GM21381 (cell line): ENCODE results near the gene RHOH.
"Not testable (repeated sequence)": the region's sequence is repeated elsewhere in the genome, so short reads cannot be mapped to it uniquely, and the experiment has no call there.

Source experiments
- ATAC-seq: cut with Tn5 transposase; IDR thresholded peaks from one replicate; pipeline ENCODE4 v1.9.1; 2021; ENCODE audit warnings: mild to moderate bottlenecking, moderate library complexity; ENCODE audit not compliant: unreplicated experiment

RHOH gene

GRCh38 chr4:40196724-40197281, at the start of gene RHOH:
RHOH (plus strand) TSS chr4:40197031; CDS start chr4:40243387, 46,356 bp downstream.
- no peak for ATAC-seq

DNA sequence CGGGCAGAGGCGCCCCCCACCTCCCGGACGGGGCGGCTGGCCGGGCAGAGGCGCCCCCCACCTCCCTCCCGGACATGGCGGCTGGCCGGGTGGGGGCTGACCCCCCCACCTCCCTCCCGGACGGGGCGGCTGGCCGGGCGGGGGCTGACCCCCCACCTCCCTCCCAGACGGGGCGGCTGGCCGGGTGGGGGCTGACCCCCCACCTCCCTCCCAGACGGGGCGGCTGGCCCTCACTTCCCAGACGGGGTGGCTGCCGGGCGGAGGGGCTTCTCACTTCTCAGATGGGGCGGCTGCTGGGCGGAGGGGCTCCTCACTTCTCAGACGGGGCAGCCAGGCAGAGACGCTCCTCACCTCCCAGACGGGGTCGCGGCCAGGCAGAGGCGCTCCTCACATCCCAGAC, 49.3 kb upstream of the RHOH start:
- ATAC-seq = not testable (repeated sequence)

DNA sequence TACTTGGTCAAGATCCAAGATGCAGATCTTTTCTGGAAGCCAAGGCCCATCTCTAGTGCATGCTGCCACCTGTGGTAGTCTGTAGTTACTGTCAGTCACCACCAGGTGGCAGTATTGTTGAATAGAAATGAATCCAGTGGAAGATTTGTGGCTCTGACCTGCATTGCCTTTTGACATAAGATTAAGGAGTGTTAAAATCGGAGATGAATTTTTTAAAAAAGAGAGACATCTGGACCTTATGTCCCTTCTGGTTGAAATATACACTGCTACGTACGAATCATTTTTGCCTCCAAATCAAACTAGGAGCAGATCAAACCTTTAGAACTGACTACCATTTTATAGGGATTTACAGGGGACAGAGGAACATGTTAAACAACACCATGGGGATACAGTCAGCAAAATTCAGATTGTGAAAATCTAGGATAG, 46.9 kb upstream of the RHOH start:
- no peak for ATAC-seq

GRCh38 chr4:40150932-40151331, 45.9 kb upstream of the RHOH start:
- no peak for ATAC-seq

DNA sequence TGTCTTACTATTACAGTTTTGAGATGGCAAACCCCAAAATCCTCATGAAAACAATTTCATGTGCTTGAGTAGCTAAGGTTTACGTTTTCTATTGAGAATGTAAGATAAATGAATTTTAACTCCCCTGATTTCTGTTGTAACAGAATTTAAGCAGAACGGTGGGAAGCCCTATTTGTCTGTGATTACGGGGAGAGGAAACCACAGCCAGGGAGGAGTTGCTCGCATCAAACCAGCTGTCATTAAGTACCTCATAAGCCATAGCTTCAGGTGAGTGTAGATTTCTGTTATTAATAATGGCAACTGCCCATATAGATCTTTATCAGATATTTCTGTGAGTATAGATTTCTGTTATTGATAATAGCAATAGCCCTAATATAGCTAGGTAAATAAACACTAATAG, 44.2 kb upstream of the RHOH start:
- no peak for ATAC-seq

DNA sequence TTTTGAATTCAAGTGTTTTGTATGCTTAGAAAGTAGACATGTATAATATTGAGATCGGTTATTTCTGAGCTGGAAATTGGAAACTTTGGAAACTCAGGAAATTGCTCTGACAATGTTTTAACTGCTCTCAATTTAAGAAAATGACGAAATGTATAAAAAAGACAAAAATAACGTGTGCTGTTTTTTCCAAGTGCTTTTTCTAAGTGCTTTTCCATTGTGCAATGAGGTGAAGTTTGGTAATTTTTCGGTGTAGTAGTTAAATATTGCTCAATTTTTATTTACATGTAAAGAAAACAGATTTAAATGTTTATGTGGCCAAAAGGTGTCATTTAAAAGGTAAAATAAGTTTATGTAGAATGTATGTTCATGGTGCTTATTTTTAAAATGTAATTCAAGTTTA, 39.4 kb upstream of the RHOH start:
- ATAC-seq = no peak

- no peak for ATAC-seq
Measured at GRCh38 chr4:40160258-40160657, 36.6 kb upstream of the RHOH start.

GRCh38 chr4:40164459-40164858, 32.4 kb upstream of the RHOH start:
- ATAC-seq = no peak

DNA sequence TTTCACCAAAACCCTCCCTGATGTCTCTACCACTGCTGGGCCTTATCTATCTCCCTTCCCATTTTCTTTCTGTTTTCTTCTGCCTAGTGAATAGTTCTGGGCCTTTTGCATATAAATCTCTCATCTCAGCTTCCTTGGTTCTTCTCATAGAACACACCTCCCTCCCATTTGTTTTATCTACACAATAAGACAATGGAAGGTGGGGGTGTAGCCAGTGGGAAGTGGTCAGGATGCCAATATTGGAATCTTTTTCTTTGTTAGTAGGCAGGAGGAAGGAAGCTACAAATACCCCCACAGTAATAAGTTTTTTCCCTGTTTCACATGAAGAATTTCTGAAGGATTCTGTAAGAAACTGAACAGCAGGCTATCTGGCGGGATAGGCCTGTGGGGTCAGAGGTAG, 30.9 kb upstream of the RHOH start:
- ATAC-seq = no peak

GRCh38 chr4:40168070-40168469, 28.8 kb upstream of the RHOH start:
- ATAC-seq = no peak

- peak; percentile 55 for ATAC-seq
Measured at GRCh38 chr4:40170588-40170987, 26.2 kb upstream of the RHOH start.

- ATAC-seq = peak; percentile 89
Measured at GRCh38 chr4:40173470-40173875, 23.4 kb upstream of the RHOH start.

DNA sequence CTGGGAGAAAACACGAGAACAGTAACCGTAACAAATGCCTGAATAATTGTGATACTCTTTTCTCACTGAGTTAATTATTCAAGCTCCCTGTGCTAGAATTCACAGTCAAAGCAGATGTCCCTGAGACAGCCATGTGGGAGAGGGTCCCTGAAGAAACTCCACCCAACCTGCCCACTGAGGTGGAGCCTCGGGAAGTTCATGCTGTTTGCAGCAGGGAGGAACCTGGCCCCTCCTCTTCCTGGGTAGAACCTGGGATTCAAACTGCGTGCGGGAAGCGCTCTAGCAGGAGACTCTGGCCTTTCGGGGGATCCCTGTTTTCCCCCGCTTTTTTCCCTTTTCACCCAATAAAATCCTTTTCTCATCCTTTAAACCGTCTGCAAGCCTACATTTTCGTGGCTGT, 20.2 kb upstream of the RHOH start:
- ATAC-seq = no peak

DNA sequence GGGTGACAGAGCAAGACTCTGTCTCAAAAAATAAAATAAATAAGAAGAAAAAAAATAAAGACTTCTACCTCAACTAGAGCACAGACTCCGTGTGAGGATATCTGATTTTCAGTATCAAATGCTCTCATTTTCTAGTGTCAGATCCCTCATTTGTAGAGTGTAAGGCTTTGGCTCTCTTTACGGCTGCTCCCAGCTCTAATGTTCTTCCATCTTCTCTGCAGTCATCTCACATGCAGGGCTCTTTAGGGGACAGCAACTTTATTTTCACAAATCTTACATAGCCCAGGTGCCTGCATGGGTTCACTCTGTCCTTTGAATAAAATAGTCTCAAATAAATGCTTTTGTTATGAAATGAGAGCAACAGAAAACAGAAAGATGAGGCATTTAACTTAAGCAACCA, 19.2 kb upstream of the RHOH start:
- no peak for ATAC-seq

DNA sequence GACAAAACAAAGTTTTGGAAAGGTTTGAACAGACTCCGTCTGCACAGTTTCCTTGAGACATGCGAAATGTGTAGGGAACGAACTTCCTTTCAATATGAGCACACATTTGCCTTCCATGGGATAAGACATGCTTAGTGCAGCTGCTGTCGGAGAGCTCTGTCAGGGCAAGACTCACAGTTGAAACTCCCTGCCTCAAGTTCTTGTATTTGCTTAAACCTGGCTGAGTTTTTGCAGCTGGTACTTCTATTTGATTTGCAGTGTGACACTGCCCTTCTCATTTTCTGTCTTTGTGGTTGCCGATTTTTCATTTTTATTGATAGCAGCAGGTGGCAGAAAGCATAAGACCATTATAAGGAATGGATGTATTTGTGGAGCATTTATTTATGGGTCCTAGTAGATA, 18.2 kb upstream of the RHOH start:
- ATAC-seq = no peak

GRCh38 chr4:40179360-40179759, 17.5 kb upstream of the RHOH start:
- no peak for ATAC-seq

GRCh38 chr4:40180356-40180755, 16.5 kb upstream of the RHOH start:
- no peak for ATAC-seq

DNA sequence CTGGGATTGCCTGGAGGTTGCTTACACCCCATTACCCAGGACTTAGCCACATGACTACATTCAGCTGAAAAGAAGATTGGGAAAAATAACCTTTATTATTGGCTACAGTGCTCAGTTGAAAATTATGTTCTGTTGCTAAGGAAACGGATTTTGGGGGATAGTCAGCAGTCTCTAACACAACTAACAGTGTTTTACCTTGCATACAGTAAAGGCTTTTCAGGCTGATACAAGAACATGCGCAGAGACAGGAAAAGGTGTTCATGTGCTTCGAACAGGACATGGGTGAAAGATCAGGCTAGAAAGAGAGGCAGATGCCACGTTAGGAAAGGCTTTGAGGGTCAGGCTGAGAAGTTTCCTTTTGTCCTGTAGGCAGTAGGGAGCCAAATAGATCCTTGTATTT, 14.8 kb upstream of the RHOH start:
- no peak for ATAC-seq

GRCh38 chr4:40182954-40183353, 13.9 kb upstream of the RHOH start:
- no peak for ATAC-seq

GRCh38 chr4:40183615-40184411, 13.0 kb upstream of the RHOH start:
- no peak for ATAC-seq

- ATAC-seq = no peak
Measured at GRCh38 chr4:40185830-40186664, 10.8 kb upstream of the RHOH start.

DNA sequence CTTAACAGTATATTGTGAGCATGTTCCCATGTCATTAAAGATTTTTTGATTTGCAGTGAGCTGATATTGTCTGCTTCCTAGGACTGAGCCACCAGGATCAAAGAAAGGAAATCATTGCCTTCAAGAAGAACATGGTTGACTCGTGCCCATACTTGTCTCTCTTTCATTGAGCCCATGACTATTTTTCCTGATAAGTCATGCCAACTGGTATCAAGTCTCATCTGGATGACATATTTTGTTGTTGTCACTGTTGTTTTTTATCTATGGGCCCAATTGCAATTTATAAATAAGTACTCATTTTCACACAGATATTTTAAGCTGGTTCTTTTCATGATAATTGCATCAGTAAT, 10.2 kb upstream of the RHOH start:
- no peak for ATAC-seq
